HepG2 (cell line): ENCODE measurements around the gene LRBA. TPM values are rescaled to one million over a fixed set of nuclear protein-coding genes. Genes with fewer than 3 reads are reported as not detected.

Experiments
- BRCA1 ChIP-seq: sonication (generic); formaldehyde crosslinking; IDR thresholded peaks from 2 replicates; pipeline ENCODE4 v1.4.0; 2020; ENCODE audit warnings: missing genetic modification reagents
- ETV6 ChIP-seq: sonication (generic); formaldehyde crosslinking; conservative IDR thresholded peaks from 2 replicates; pipeline ENCODE4 v1.4.0; 2020; ENCODE audit warnings: missing genetic modification reagents
- HMGA1 ChIP-seq: sonication (generic); formaldehyde crosslinking; conservative IDR thresholded peaks from 2 replicates; pipeline ENCODE4 v1.4.0; 2020; ENCODE audit warnings: missing genetic modification reagents
- NR2F2 ChIP-seq: IDR thresholded peaks from 2 replicates; pipeline ENCODE4 v1.6.1; 2012; ENCODE audit warnings: low read depth, inconsistent platforms, borderline replicate concordance
- NRL ChIP-seq: sonication (generic); formaldehyde crosslinking; IDR thresholded peaks from 2 replicates; pipeline ENCODE4 v1.5.0; 2020; ENCODE audit warnings: missing genetic modification reagents, mild to moderate bottlenecking, moderate library complexity, borderline replicate concordance
- RAD51 ChIP-seq: fragments of 450-650 bp; IDR thresholded peaks from 2 replicates; pipeline ENCODE4 v1.6.1; 2016; ENCODE audit warnings: borderline replicate concordance
- RCOR2 ChIP-seq: IDR thresholded peaks from 2 replicates; pipeline ENCODE4 v1.6.1; 2016; ENCODE audit warnings: missing biosample characterization, missing genetic modification reagents
- SIX4 ChIP-seq: sonication (generic); formaldehyde crosslinking; IDR thresholded peaks from 2 replicates; pipeline ENCODE4 v1.4.0; 2020; ENCODE audit warnings: missing genetic modification reagents
- SP5 ChIP-seq: IDR thresholded peaks from 2 replicates; pipeline ENCODE4 v1.6.1; 2016; ENCODE audit warnings: low read depth, borderline replicate concordance
- TARDBP ChIP-seq: sonication (generic); formaldehyde crosslinking; IDR thresholded peaks from 2 replicates; pipeline ENCODE4 v1.8.0; 2022; ENCODE audit warnings: mild to moderate bottlenecking, missing genetic modification reagents
- ZEB1 ChIP-seq: IDR thresholded peaks from 2 replicates; pipeline ENCODE4 v1.6.1; 2012; ENCODE audit warnings: mild to moderate bottlenecking, low read depth, inconsistent platforms; ENCODE audit not compliant: insufficient replicate concordance
- ZFP36L1 ChIP-seq: sonication (generic); formaldehyde crosslinking; IDR thresholded peaks from 2 replicates; pipeline ENCODE4 v1.8.0; 2022; ENCODE audit warnings: mild to moderate bottlenecking, missing genetic modification reagents, moderate library complexity
- ZNF354B ChIP-seq: sonication (generic); formaldehyde crosslinking; IDR thresholded peaks from 2 replicates; pipeline ENCODE4 v1.8.0; 2022; ENCODE audit warnings: mild to moderate bottlenecking, missing genetic modification reagents
- ZNF446 ChIP-seq: sonication (generic); formaldehyde crosslinking; IDR thresholded peaks from 2 replicates; pipeline ENCODE4 v1.5.0; 2020; ENCODE audit warnings: mild to moderate bottlenecking, missing genetic modification reagents
- ZNF619 ChIP-seq: sonication (generic); formaldehyde crosslinking; IDR thresholded peaks from 2 replicates; pipeline ENCODE4 v1.4.0; 2020; ENCODE audit warnings: mild to moderate bottlenecking, missing genetic modification reagents
- ZSCAN31 ChIP-seq: sonication (generic); formaldehyde crosslinking; IDR thresholded peaks from 2 replicates; pipeline ENCODE4 v1.5.0; 2020; ENCODE audit warnings: low read depth, mild to moderate bottlenecking, missing genetic modification reagents
- polyA plus RNA-seq, 8 experiments: library from polyadenylated mRNA; depleted of rRNA in 3 of 8; stranded (reverse) in 7 of 8; unstranded in 1 of 8; fragments of >200 nt; fragmentation: Illumina TruSeq in 4 of 8; extraction: Trizol in 4 of 8; gene quantifications; 2 replicates each; pipeline versions ENCODE4 v1.2.1 to v1.2.3, GENCODE V29; 2011 to 2016; ENCODE audit warnings: low read depth in 4 of 8, missing spikeins in 1 of 8, mixed read lengths in 1 of 8; ENCODE audit not compliant: insufficient read depth in 1 of 8
- total RNA-seq, 5 experiments: library from RNA; depleted of rRNA; stranded (reverse); fragments of >200 nt; fragmentation: Illumina TruSeq; extraction: Trizol; gene quantifications; 2 replicates each; pipeline ENCODE4 v1.2.3, GENCODE V29; 2016; ENCODE audit warnings: low read depth in 1 of 5
- TF ChIP-seq, protein P1 (sequence below): sonication (generic); formaldehyde crosslinking; IDR thresholded peaks from 2 replicates; pipeline ENCODE4 v1.8.0; 2022; ENCODE audit warnings: missing genetic modification reagents, mild to moderate bottlenecking, moderate library complexity, borderline replicate concordance
- TF ChIP-seq, protein P2 (sequence below): IDR thresholded peaks from 2 replicates; pipeline ENCODE4 v1.6.1; 2016; ENCODE audit warnings: mild to moderate bottlenecking
- TF ChIP-seq, protein P3 (sequence below): sonication (generic); formaldehyde crosslinking; IDR thresholded peaks from 2 replicates; pipeline ENCODE4 v1.9.0; 2022; ENCODE audit warnings: low read depth, missing genetic modification reagents
- TF ChIP-seq, protein P4 (sequence below): sonication (generic); formaldehyde crosslinking; IDR thresholded peaks from 2 replicates; pipeline ENCODE4 v1.4.0; 2020; ENCODE audit warnings: missing genetic modification reagents, low read depth, mild to moderate bottlenecking, borderline replicate concordance
- TF ChIP-seq, protein P5 (sequence below): sonication (generic); formaldehyde crosslinking; IDR thresholded peaks from 2 replicates; pipeline ENCODE4 v1.4.0; 2020; ENCODE audit warnings: missing genetic modification reagents

The LRBA gene
- total and polyA plus RNA-seq, 2 of the 13 experiments (the other 11 are each of a cell fraction or from before 2014, with no cell fraction given), result 21.0 to 37.2 TPM

DNA sequence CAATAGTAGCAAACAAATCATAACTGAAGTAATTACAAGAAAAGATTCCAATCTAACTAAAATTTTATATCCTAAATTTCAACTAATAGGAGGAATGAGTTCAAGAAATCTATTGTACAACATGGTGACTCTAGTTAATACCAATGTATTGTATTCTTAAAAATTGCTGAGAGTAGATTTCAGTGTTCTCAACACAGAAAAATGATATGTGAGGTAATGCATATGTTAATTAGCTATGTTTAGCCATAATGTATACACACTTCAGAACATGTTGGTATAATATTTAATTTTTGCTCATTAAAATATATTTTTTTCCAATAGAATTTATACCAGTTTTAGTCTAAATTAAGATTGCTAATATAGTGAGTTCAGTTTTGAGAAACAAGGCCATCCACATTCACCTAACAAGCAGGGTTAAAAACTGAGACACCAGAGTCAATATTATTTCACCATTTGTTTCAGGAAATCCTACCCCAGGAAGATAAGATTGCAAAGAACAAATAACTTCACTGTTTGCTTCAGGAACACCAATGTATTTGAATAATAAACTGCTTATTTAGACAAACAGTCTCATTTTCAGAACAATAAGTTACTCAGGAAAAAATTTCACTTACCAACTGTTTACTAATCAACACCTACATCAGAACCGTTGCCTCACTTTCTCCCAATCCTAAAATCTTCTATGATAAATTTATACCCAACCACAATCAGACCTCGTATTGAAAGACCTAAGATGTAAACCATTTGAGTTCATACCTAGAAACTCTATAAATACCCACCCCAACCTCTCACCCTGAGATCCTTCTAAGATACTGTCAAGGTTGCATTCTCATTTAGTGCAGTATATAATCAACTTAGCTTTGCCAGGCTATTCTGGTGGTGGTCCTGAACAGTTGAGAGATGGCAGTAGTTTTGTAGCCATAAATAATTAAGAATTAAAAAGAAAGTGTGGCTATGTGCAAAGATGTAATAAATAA lies 300.3 kb downstream of the LRBA start (continued):
- TF ChIP-seq, protein P1, sequence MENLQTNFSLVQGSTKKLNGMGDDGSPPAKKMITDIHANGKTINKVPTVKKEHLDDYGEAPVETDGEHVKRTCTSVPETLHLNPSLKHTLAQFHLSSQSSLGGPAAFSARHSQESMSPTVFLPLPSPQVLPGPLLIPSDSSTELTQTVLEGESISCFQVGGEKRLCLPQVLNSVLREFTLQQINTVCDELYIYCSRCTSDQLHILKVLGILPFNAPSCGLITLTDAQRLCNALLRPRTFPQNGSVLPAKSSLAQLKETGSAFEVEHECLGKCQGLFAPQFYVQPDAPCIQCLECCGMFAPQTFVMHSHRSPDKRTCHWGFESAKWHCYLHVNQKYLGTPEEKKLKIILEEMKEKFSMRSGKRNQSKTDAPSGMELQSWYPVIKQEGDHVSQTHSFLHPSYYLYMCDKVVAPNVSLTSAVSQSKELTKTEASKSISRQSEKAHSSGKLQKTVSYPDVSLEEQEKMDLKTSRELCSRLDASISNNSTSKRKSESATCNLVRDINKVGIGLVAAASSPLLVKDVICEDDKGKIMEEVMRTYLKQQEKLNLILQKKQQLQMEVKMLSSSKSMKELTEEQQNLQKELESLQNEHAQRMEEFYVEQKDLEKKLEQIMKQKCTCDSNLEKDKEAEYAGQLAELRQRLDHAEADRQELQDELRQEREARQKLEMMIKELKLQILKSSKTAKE, result peak; percentile 34; the same call in 1 of the 2 replicates
- TF ChIP-seq ZEB1, result no peak
- no peak for TF ChIP-seq BRCA1
- peak; percentile 89 for TF ChIP-seq SIX4
- no peak for TF ChIP-seq ZNF446 (CRISPR knock-in tag)
- no peak for TF ChIP-seq RAD51
- TF ChIP-seq ETV6 (CRISPR knock-in tag), result no peak
- TF ChIP-seq SP5 (CRISPR knock-in tag), result peak; percentile 31; the same call in 1 of the 2 replicates
- TF ChIP-seq TARDBP (CRISPR knock-in tag), result no peak
- TF ChIP-seq, protein P2, sequence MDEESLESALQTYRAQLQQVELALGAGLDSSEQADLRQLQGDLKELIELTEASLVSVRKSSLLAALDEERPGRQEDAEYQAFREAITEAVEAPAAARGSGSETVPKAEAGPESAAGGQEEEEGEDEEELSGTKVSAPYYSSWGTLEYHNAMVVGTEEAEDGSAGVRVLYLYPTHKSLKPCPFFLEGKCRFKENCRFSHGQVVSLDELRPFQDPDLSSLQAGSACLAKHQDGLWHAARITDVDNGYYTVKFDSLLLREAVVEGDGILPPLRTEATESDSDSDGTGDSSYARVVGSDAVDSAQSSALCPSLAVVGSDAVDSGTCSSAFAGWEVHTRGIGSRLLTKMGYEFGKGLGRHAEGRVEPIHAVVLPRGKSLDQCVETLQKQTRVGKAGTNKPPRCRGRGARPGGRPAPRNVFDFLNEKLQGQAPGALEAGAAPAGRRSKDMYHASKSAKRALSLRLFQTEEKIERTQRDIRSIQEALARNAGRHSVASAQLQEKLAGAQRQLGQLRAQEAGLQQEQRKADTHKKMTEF (CRISPR knock-in tag), result peak; percentile 70
- TF ChIP-seq NRL (CRISPR knock-in tag), result no peak
- TF ChIP-seq NR2F2, result peak; percentile 63; the same call in 1 of the 2 replicates
- no peak for TF ChIP-seq ZNF619 (CRISPR knock-in tag)
- TF ChIP-seq, protein P3, sequence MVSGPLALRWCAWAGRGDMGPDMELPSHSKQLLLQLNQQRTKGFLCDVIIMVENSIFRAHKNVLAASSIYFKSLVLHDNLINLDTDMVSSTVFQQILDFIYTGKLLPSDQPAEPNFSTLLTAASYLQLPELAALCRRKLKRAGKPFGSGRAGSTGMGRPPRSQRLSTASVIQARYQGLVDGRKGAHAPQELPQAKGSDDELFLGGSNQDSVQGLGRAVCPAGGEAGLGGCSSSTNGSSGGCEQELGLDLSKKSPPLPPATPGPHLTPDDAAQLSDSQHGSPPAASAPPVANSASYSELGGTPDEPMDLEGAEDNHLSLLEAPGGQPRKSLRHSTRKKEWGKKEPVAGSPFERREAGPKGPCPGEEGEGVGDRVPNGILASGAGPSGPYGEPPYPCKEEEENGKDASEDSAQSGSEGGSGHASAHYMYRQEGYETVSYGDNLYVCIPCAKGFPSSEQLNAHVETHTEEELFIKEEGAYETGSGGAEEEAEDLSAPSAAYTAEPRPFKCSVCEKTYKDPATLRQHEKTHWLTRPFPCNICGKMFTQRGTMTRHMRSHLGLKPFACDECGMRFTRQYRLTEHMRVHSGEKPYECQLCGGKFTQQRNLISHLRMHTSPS (CRISPR knock-in tag), result no peak
- TF ChIP-seq ZNF354B (CRISPR knock-in tag), result no peak
- no peak for TF ChIP-seq ZSCAN31 (CRISPR knock-in tag)
- TF ChIP-seq, protein P4, sequence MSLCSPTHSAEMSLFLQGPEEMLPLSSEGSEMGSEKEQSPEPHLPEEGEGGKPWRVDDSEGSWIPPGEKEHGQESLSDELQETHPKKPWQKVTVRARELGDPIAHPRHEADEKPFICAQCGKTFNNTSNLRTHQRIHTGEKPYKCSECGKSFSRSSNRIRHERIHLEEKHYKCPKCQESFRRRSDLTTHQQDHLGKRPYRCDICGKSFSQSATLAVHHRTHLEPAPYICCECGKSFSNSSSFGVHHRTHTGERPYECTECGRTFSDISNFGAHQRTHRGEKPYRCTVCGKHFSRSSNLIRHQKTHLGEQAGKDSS (CRISPR knock-in tag), result no peak
- no peak for TF ChIP-seq HMGA1 (CRISPR knock-in tag)
- TF ChIP-seq, protein P5, sequence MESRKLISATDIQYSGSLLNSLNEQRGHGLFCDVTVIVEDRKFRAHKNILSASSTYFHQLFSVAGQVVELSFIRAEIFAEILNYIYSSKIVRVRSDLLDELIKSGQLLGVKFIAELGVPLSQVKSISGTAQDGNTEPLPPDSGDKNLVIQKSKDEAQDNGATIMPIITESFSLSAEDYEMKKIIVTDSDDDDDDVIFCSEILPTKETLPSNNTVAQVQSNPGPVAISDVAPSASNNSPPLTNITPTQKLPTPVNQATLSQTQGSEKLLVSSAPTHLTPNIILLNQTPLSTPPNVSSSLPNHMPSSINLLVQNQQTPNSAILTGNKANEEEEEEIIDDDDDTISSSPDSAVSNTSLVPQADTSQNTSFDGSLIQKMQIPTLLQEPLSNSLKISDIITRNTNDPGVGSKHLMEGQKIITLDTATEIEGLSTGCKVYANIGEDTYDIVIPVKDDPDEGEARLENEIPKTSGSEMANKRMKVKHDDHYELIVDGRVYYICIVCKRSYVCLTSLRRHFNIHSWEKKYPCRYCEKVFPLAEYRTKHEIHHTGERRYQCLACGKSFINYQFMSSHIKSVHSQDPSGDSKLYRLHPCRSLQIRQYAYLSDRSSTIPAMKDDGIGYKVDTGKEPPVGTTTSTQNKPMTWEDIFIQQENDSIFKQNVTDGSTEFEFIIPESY, result no peak
- no peak for TF ChIP-seq ZFP36L1 (CRISPR knock-in tag)
- peak; percentile 29; the same call in 1 of the 2 replicates for TF ChIP-seq RCOR2 (CRISPR knock-in tag)
